ENCODE data around the gene IL4R.
"Not testable (repeated sequence)": the region's sequence is repeated elsewhere in the genome, so short reads cannot be mapped to it uniquely, and the experiment has no call there.

The IL4R gene

GRCh38 chr16:27405546-27406451 lies 92.0 kb downstream of the IL4R start:
- TF ChIP-seq CTCF (IDR thresholded peaks at IDR 0.05; ENCODE audit: borderline replicate concordance, insufficient read depth, low read depth, low read length) = no peak

GRCh38 chr16:27406511-27407128 lies 92.8 kb downstream of the IL4R start:
- H3K4me3 ChIP-seq (ENCODE audit: low read depth, low read length) = peak overlapping the region; percentile 57
- no peak for TF ChIP-seq CTCF (IDR thresholded peaks at IDR 0.05; ENCODE audit: borderline replicate concordance, insufficient read depth, low read depth, low read length)

More at GRCh38 chr16:27405546-27406451, 92.0 kb downstream of the IL4R start:
- H3K4me3 ChIP-seq (ENCODE audit: low read depth, low read length) = peak overlapping the region; percentile 57

GRCh38 chr16:27407133-27407532 lies 93.4 kb downstream of the IL4R start:
- H3K4me3 ChIP-seq (ENCODE audit: low read depth, low read length) = peak overlapping the region; percentile 57
- TF ChIP-seq CTCF (IDR thresholded peaks at IDR 0.05; ENCODE audit: borderline replicate concordance, insufficient read depth, low read depth, low read length) = no peak

- TF ChIP-seq CTCF (IDR thresholded peaks at IDR 0.05; ENCODE audit: borderline replicate concordance, insufficient read depth, low read depth, low read length) = no peak
- peak overlapping the region; percentile 40 for H3K4me3 ChIP-seq (ENCODE audit: low read depth, low read length)
These were observed 94.3 kb downstream of the IL4R start for GRCh38 chr16:27408012-27408601.

GRCh38 chr16:27408602-27409031 lies 94.8 kb downstream of the IL4R start:
- peak overlapping the region; percentile 40 for H3K4me3 ChIP-seq (ENCODE audit: low read depth, low read length)
- no peak for TF ChIP-seq CTCF (IDR thresholded peaks at IDR 0.05; ENCODE audit: borderline replicate concordance, insufficient read depth, low read depth, low read length)

- not testable (repeated sequence) for H3K4me3 ChIP-seq (ENCODE audit: low read depth, low read length)
These were observed 96.2 kb downstream of the IL4R start for GRCh38 chr16:27409958-27410357.

- TF ChIP-seq CTCF (IDR thresholded peaks at IDR 0.05; ENCODE audit: borderline replicate concordance, insufficient read depth, low read depth, low read length) = no peak
These were observed 97.0 kb downstream of the IL4R start for GRCh38 chr16:27410761-27411160.

More at GRCh38 chr16:27410761-27411160, 97.0 kb downstream of the IL4R start:
- no peak overlapping the region for H3K4me3 ChIP-seq (ENCODE audit: low read depth, low read length)

Data from GM12875 (cell line).